Liver (tissue), 9 donors: ENCODE data around the gene MRPS11. TPM values are rescaled to one million over a fixed set of nuclear protein-coding genes. Genes with fewer than 3 reads are reported as not detected.

Experiments used
- DNase-seq: peaks from one replicate; pipeline ENCODE4 v3.0.0-alpha.2; 2017; ENCODE audit warnings: low spot score
- H3K27ac ChIP-seq, 2 donors: one replicate each; pipeline ENCODE4 v1.7.0; 2013; ENCODE audit warnings: inconsistent platforms in 2 of 2, low read length in 2 of 2, control low read depth in 1 of 2, low read depth in 1 of 2, mild to moderate bottlenecking in 1 of 2
- H3K27me3 ChIP-seq, 4 donors: one replicate each; pipeline versions ENCODE4 v1.6.1 to v1.7.0; 2013; ENCODE audit warnings: low read length in 3 of 4, inconsistent platforms in 1 of 4, mild to moderate bottlenecking in 1 of 4, moderate library complexity in 1 of 4; ENCODE audit not compliant: control insufficient read depth in 4 of 4, insufficient read depth in 4 of 4
- H3K36me3 ChIP-seq, 4 donors: one replicate each; pipeline versions ENCODE4 v1.6.1 to v1.7.0; 2013; ENCODE audit warnings: low read length in 3 of 4, mild to moderate bottlenecking in 3 of 4, low read depth in 1 of 4, moderate library complexity in 1 of 4; ENCODE audit not compliant: control insufficient read depth in 4 of 4, insufficient read depth in 3 of 4
- H3K4me1 ChIP-seq, 4 donors: one replicate each; pipeline versions ENCODE4 v1.6.1 to v1.7.0; 2013; ENCODE audit warnings: low read length in 3 of 4, mild to moderate bottlenecking in 3 of 4, moderate library complexity in 1 of 4; ENCODE audit not compliant: control insufficient read depth in 4 of 4, insufficient read depth in 4 of 4
- H3K4me3 ChIP-seq, 3 donors: one replicate each; pipeline versions ENCODE4 v1.6.1 to v1.7.0; 2013; ENCODE audit warnings: low read length in 3 of 3, control low read depth in 1 of 3, low read depth in 1 of 3, mild to moderate bottlenecking in 1 of 3
- H3K9ac ChIP-seq, 2 donors: one replicate each; pipeline ENCODE4 v1.7.0; 2013; ENCODE audit warnings: low read length in 2 of 2, mild to moderate bottlenecking in 2 of 2, moderate library complexity in 2 of 2, control low read depth in 1 of 2, low read depth in 1 of 2
- H3K9me3 ChIP-seq, 4 donors: one replicate each; pipeline versions ENCODE4 v1.6.1 to v1.7.0; 2013; ENCODE audit warnings: low read length in 3 of 4; ENCODE audit not compliant: control insufficient read depth in 4 of 4
- ATF3 ChIP-seq: IDR thresholded peaks from 2 replicates; pipeline ENCODE4 v1.6.1; 2016; ENCODE audit warnings: antibody characterized with exemption
- CTCF ChIP-seq: fragments of 150-350 bp; IDR thresholded peaks from 2 replicates; pipeline ENCODE4 v1.5.1; 2017; ENCODE audit warnings: improper control_type of control experiment, low read depth, low read length; ENCODE audit not compliant: missing input control
- EGR1 ChIP-seq, 2 donors: IDR thresholded peaks; 2 replicates each; pipeline ENCODE4 v1.6.1; 2016 to 2018; ENCODE audit warnings: antibody characterized with exemption in 2 of 2, low read depth in 2 of 2
- FOXA1 ChIP-seq: IDR thresholded peaks from 2 replicates; pipeline ENCODE4 v1.6.1; 2016; ENCODE audit warnings: antibody characterized with exemption
- FOXA2 ChIP-seq: IDR thresholded peaks from 2 replicates; pipeline ENCODE4 v1.6.1; 2016; ENCODE audit warnings: antibody characterized with exemption
- GABPA ChIP-seq, 2 donors: IDR thresholded peaks in 1 of 2; conservative IDR thresholded peaks in 1 of 2; 2 replicates each; pipeline ENCODE4 v1.6.1; 2016; ENCODE audit warnings: antibody characterized with exemption in 2 of 2, mild to moderate bottlenecking in 1 of 2, moderate library complexity in 1 of 2
- HNF4A ChIP-seq, 2 donors: conservative IDR thresholded peaks; 2 replicates each; pipeline ENCODE4 v1.6.1; 2016; ENCODE audit warnings: antibody characterized with exemption in 2 of 2, mild to moderate bottlenecking in 2 of 2
- HNF4G ChIP-seq: IDR thresholded peaks from 2 replicates; pipeline ENCODE4 v1.6.1; 2016; ENCODE audit warnings: antibody characterized with exemption
- JUND ChIP-seq, 2 donors: IDR thresholded peaks; 2 replicates each; pipeline ENCODE4 v1.6.1; 2016; ENCODE audit warnings: antibody characterized with exemption in 2 of 2
- MAX ChIP-seq: IDR thresholded peaks from 2 replicates; pipeline ENCODE4 v1.6.1; 2016; ENCODE audit warnings: antibody characterized with exemption
- NR2F2 ChIP-seq: IDR thresholded peaks from 2 replicates; pipeline ENCODE4 v1.6.1; 2016; ENCODE audit warnings: antibody characterized with exemption
- RAD21 ChIP-seq, 2 donors: IDR thresholded peaks; 2 replicates each; pipeline ENCODE4 v1.6.1; 2016; ENCODE audit warnings: antibody characterized with exemption in 2 of 2, mild to moderate bottlenecking in 2 of 2
- REST ChIP-seq: IDR thresholded peaks from 2 replicates; pipeline ENCODE4 v1.6.1; 2016; ENCODE audit warnings: antibody characterized with exemption, mild to moderate bottlenecking
- RXRA ChIP-seq, 2 donors: IDR thresholded peaks; 2 replicates each; pipeline ENCODE4 v1.6.1; 2017 to 2018; ENCODE audit warnings: antibody characterized with exemption in 2 of 2, mild to moderate bottlenecking in 1 of 2
- SP1 ChIP-seq: IDR thresholded peaks from 2 replicates; pipeline ENCODE4 v1.6.1; 2018; ENCODE audit warnings: antibody characterized with exemption, mild to moderate bottlenecking
- TAF1 ChIP-seq: conservative IDR thresholded peaks from 2 replicates; pipeline ENCODE4 v1.6.1; 2016; ENCODE audit warnings: antibody characterized with exemption, mild to moderate bottlenecking
- YY1 ChIP-seq: IDR thresholded peaks from 2 replicates; pipeline ENCODE4 v1.6.1; 2016; ENCODE audit warnings: antibody characterized with exemption, mild to moderate bottlenecking
- ZBTB33 ChIP-seq: IDR thresholded peaks from 2 replicates; pipeline ENCODE4 v1.6.1; 2016; ENCODE audit warnings: antibody characterized with exemption
- WGBS: extraction: QIAGEN DNeasy Blood & Tissue Kit; methylation state at CpG from one replicate; pipeline ENCODE4 v1.1.7; 2013; 5-methylcytosine and 5-hydroxymethylcytosine counted together
- polyA plus RNA-seq, 2 donors: library from polyadenylated mRNA; stranded (reverse) in 1 of 2; unstranded in 1 of 2; fragments of 200-250 nt in 1 of 2; fragments of >200 nt in 1 of 2; fragmentation: Nextera tagmentation in 1 of 2; extraction: Ambion mirVana in 1 of 2; gene quantifications; one replicate each; pipeline versions ENCODE4 v1.2.1 to v1.2.3, GENCODE V29; 2013 to 2015
- total RNA-seq, 2 donors: library from RNA; depleted of rRNA; stranded (reverse); fragments of >200 nt; gene quantifications; one replicate each; pipeline ENCODE4 v1.2.3, GENCODE V29; 2014
- donor health status: healthy.
- donor health status: healthy.
- donor health status: healthy.
- donor health status: healthy.
- donor health status: healthy.

Gene MRPS11
- total and polyA plus RNA-seq, 4 donors, result 20.5 to 54.4 (median 32.3) TPM

- Histone ChIP-seq H3K4me1 (no peaks in the 10 kb centered on the region), H3K27ac (no peak overlapping the region), H3K27me3 (peaks cover 0 to 9% (median 0%) of the 10 kb centered on the region in 4 donors), H3K9me3 (peaks cover 0 to 4% (median 0%) of the 10 kb centered on the region in 4 donors), H3K4me3 (no peak overlapping the region), H3K36me3 (no peaks in the 10 kb centered on the region), H3K9ac (no peak overlapping the region)
- peak; percentile 26 for DNase-seq
- TF ChIP-seq NR2F2 (no peak), TAF1 (no peak), FOXA2 (no peak), RAD21 (IDR thresholded peaks at IDR 0.05) (no peak), FOXA1 (no peak), YY1 (no peak), ZBTB33 (no peak), HNF4G (no peak)
- 80% methylated on average over 12 of the region's 12 CpGs for WGBS
These were observed 38.5 kb upstream of the MRPS11 start for GRCh38 chr15:88428805-88429605.

- no peak for DNase-seq
- Histone ChIP-seq H3K27ac (no peak overlapping the region), H3K9ac (no peak overlapping the region), H3K36me3 (no peaks in the 10 kb centered on the region), H3K4me1 (no peaks in the 10 kb centered on the region), H3K4me3 (no peak overlapping the region), H3K27me3 (peaks cover 0 to 9% (median 0%) of the 10 kb centered on the region in 4 donors), H3K9me3 (peaks cover 0 to 4% (median 0%) of the 10 kb centered on the region in 4 donors)
- TF ChIP-seq NR2F2 (no peak), ZBTB33 (no peak), MAX (no peak), YY1 (no peak), TAF1 (no peak), HNF4A (conservative IDR thresholded peaks at IDR 0.05) (no peak), ATF3 (no peak), FOXA2 (no peak), CTCF (no peak), HNF4G (no peak), GABPA (IDR thresholded peaks at IDR 0.05 in 1 of 2, conservative IDR thresholded peaks at IDR 0.05 in 1 of 2) (no peak), EGR1 (IDR thresholded peaks at IDR 0.05; ENCODE audit: low read depth in 2 of 2) (no peak), RXRA (IDR thresholded peaks at IDR 0.05) (no peak), SP1 (no peak), RAD21 (IDR thresholded peaks at IDR 0.05) (no peak), JUND (IDR thresholded peaks at IDR 0.05) (no peak), FOXA1 (no peak), REST (no peak)
These were observed 37.5 kb upstream of the MRPS11 start for GRCh38 chr15:88430051-88430450.
